IMR-90 (cell line): ENCODE measurements around the gene SUN5. TPM values are rescaled to one million over a fixed set of nuclear protein-coding genes. Genes with fewer than 3 reads are reported as not detected.

Source experiments
- ATAC-seq: fragments of 200-7000 bp; cut with Tn5 transposase; 2 replicates; pipeline ENCODE4 v1.9.1; 2020; ENCODE audit warnings: low read depth, mild to moderate bottlenecking, moderate library complexity
- BruUV-seq: library from RNA; stranded (reverse); fragments of 400-500 nt; replicated peaks from 2 replicates; lab custom pipeline; 2021; lab: Mats Ljungman, UMichigan
- CTCF ChIA-PET: fragments of 300-600 bp; formaldehyde crosslinking; extraction: SDS; loops from one replicate; lab custom pipeline; 2021; ENCODE audit warnings: antibody characterized with exemption; lab: Yijun Ruan, JAX
- POLR2A ChIA-PET: fragments of 300-600 bp; sonication (Branson Sonifier 250); formaldehyde crosslinking; loops from one replicate; lab custom pipeline; 2022; ENCODE audit warnings: antibody characterized with exemption; ENCODE audit not compliant: unreplicated experiment; lab: Charles Lee
- DNase-seq: peaks from one replicate; pipeline ENCODE4 v3.0.0; 2013
- H2AFZ ChIP-seq: replicated peaks from 2 replicates; pipeline ENCODE3; 2013; ENCODE audit warnings: low read length, mild to moderate bottlenecking; ENCODE audit not compliant: poor library complexity
- H2AK5ac ChIP-seq: 2 replicates; pipeline ENCODE4 v1.6.1; 2013; ENCODE audit warnings: low read depth, low read length, inconsistent platforms
- H2AK9ac ChIP-seq: replicated peaks from 2 replicates; pipeline ENCODE3; 2013; ENCODE audit warnings: mild to moderate bottlenecking, low read depth, low read length, moderate library complexity; ENCODE audit not compliant: poor library complexity
- H2BK120ac ChIP-seq: 2 replicates; pipeline ENCODE4 v1.6.1; 2013; ENCODE audit warnings: low read depth, low read length, inconsistent platforms
- H2BK15ac ChIP-seq: 3 replicates; pipeline ENCODE4 v1.6.1; 2013; ENCODE audit warnings: low read depth, low read length, inconsistent platforms
- H2BK20ac ChIP-seq: 2 replicates; pipeline ENCODE4 v1.6.1; 2013; ENCODE audit warnings: low read depth, mild to moderate bottlenecking, inconsistent platforms, low read length, moderate library complexity
- H2BK5ac ChIP-seq: 2 replicates; pipeline ENCODE4 v1.6.1; 2013; ENCODE audit warnings: mild to moderate bottlenecking, low read depth, low read length, inconsistent platforms; ENCODE audit not compliant: poor library complexity, severe bottlenecking
- H3K14ac ChIP-seq: replicated peaks from 2 replicates; pipeline ENCODE4 v1.6.1; 2013; ENCODE audit warnings: low read depth, low read length, inconsistent platforms
- H3K18ac ChIP-seq: 2 replicates; pipeline ENCODE4 v1.6.1; 2013; ENCODE audit warnings: low read depth, low read length, control low read depth
- H3K23ac ChIP-seq: 2 replicates; pipeline ENCODE4 v1.6.1; 2013; ENCODE audit warnings: low read depth, low read length, inconsistent platforms
- H3K27ac ChIP-seq: 2 replicates; pipeline ENCODE4 v1.5.1; 2013; ENCODE audit warnings: mild to moderate bottlenecking, control low read depth, low read length; ENCODE audit not compliant: insufficient read depth
- H3K27me3 ChIP-seq: 2 replicates; pipeline ENCODE4 v1.6.1; 2013; ENCODE audit warnings: low read length; ENCODE audit not compliant: control insufficient read depth, insufficient read depth
- H3K36me3 ChIP-seq: 2 replicates; pipeline ENCODE4 v1.6.1; 2013; ENCODE audit warnings: low read length, mixed read lengths; ENCODE audit not compliant: control insufficient read depth, insufficient read depth
- H3K4ac ChIP-seq: 2 replicates; pipeline ENCODE4 v1.6.1; 2013; ENCODE audit warnings: low read depth, low read length, inconsistent platforms
- H3K4me1 ChIP-seq: 2 replicates; pipeline ENCODE4 v1.6.1; 2013; ENCODE audit warnings: low read length, mixed read lengths; ENCODE audit not compliant: control insufficient read depth, insufficient read depth
- H3K4me2 ChIP-seq: 2 replicates; pipeline ENCODE4 v1.6.1; 2013; ENCODE audit warnings: low read depth, mild to moderate bottlenecking, control low read depth, low read length, moderate library complexity
- H3K4me3 ChIP-seq: 2 replicates; pipeline ENCODE4 v1.5.1; 2013; ENCODE audit warnings: low read depth, mild to moderate bottlenecking, control low read depth, low read length, moderate library complexity; ENCODE audit not compliant: insufficient read depth
- H3K56ac ChIP-seq: 2 replicates; pipeline ENCODE4 v1.6.1; 2013; ENCODE audit warnings: low read length, inconsistent platforms; ENCODE audit not compliant: insufficient read depth; ENCODE audit errors: extremely low read depth
- H3K79me1 ChIP-seq, 2 experiments: 2 replicates each; pipeline ENCODE4 v1.6.1; 2013; ENCODE audit warnings: low read length in 2 of 2, inconsistent platforms in 1 of 2, low read depth in 1 of 2
- H3K9ac ChIP-seq: 2 replicates; pipeline ENCODE4 v1.6.1; 2013; ENCODE audit warnings: low read depth, low read length, control low read depth
- H3K9me1 ChIP-seq: 2 replicates; pipeline ENCODE4 v1.6.1; 2013; ENCODE audit warnings: low read length, inconsistent platforms; ENCODE audit not compliant: insufficient read depth
- H3K9me3 ChIP-seq: 2 replicates; pipeline ENCODE4 v1.6.1; 2013; ENCODE audit warnings: low read length; ENCODE audit not compliant: control insufficient read depth, insufficient read depth
- H4K20me1 ChIP-seq: 2 replicates; pipeline ENCODE4 v1.6.1; 2013; ENCODE audit warnings: low read length, inconsistent platforms; ENCODE audit not compliant: insufficient read depth
- H4K5ac ChIP-seq: 2 replicates; pipeline ENCODE4 v1.6.1; 2013; ENCODE audit warnings: mild to moderate bottlenecking, low read depth, low read length, control low read depth
- H4K8ac ChIP-seq, 2 experiments: 2 replicates each; pipeline ENCODE4 v1.6.1; 2013; ENCODE audit warnings: low read depth in 2 of 2, low read length in 2 of 2, control low read depth in 1 of 2, inconsistent platforms in 1 of 2
- H4K91ac ChIP-seq: 2 replicates; pipeline ENCODE4 v1.6.1; 2013; ENCODE audit warnings: low read depth, low read length, inconsistent platforms; ENCODE audit not compliant: insufficient read depth
- BHLHE40 ChIP-seq: fragments of 150-350 bp; IDR thresholded peaks from 2 replicates; pipeline ENCODE4 v1.6.1; 2016; ENCODE audit warnings: mild to moderate bottlenecking, low read depth, low read length
- CHD1 ChIP-seq: IDR thresholded peaks from 2 replicates; pipeline ENCODE4 v1.6.1; 2012; ENCODE audit warnings: low read depth, low read length, improper control_type of control experiment
- CTCF ChIP-seq: conservative IDR thresholded peaks from 2 replicates; pipeline ENCODE4 v1.5.1; 2012; ENCODE audit warnings: mild to moderate bottlenecking, low read depth, low read length, improper control_type of control experiment
- ELK1 ChIP-seq: fragments of 150-350 bp; IDR thresholded peaks from 2 replicates; pipeline ENCODE4 v1.6.1; 2016; ENCODE audit warnings: low read depth, mild to moderate bottlenecking, low read length, moderate library complexity, borderline replicate concordance
- POLR2A ChIP-seq: IDR thresholded peaks from 2 replicates; pipeline ENCODE4 v1.6.1; 2012; ENCODE audit warnings: mild to moderate bottlenecking, low read depth, low read length
- RAD21 ChIP-seq: IDR thresholded peaks from 2 replicates; pipeline ENCODE4 v1.6.1; 2012; ENCODE audit warnings: low read length, improper control_type of control experiment
- RFX5 ChIP-seq: IDR thresholded peaks from 2 replicates; pipeline ENCODE4 v1.8.0; 2012; ENCODE audit warnings: low read depth, mild to moderate bottlenecking, low read length, moderate library complexity
- SMC3 ChIP-seq: fragments of 150-350 bp; IDR thresholded peaks from 2 replicates; pipeline ENCODE4 v1.6.1; 2016; ENCODE audit warnings: low read depth, mild to moderate bottlenecking, antibody characterized with exemption, low read length, moderate library complexity
- USF2 ChIP-seq: fragments of 150-350 bp; IDR thresholded peaks from 2 replicates; pipeline ENCODE4 v1.6.1; 2017; ENCODE audit warnings: mild to moderate bottlenecking, antibody characterized with exemption, low read length, low read depth
- WGBS, 2 experiments: methylation state at CpG; one replicate each; pipeline versions ENCODE4 v1.1.5 to v1.1.7; 2013; ENCODE audit warnings: missing lambda C conversion rate in 2 of 2; ENCODE audit not compliant: insufficient read length in 1 of 2; ENCODE audit errors: extremely low coverage in 2 of 2; 5-methylcytosine and 5-hydroxymethylcytosine counted together
- dilution Hi-C: fragments of 300-500 bp; cut with HindIII; formaldehyde crosslinking; loops from one replicate; pipeline ENCODE4 v1.14.3; 2018; ENCODE audit warnings: low sequenced_read_pairs; ENCODE audit not compliant: unreplicated experiment
- in situ Hi-C: fragments of 300-500 bp; cut with MboI; formaldehyde crosslinking; loops from 3 replicates; pipeline ENCODE4 v1.14.3; 2019; ENCODE audit warnings: low sequenced_read_pairs, inconsistent platforms, mixed read lengths
- intact Hi-C: fragments of 100-400 bp; cut with micrococcal nuclease; formaldehyde crosslinking; loops from 2 replicates; pipeline ENCODE4 v1.10.0; 2022
- polyA plus RNA-seq, 3 experiments: library from polyadenylated mRNA; depleted of rRNA; stranded (reverse); fragments of >200 nt; gene quantifications; 2 replicates each; pipeline ENCODE4 v1.2.3, GENCODE V29; 2012; ENCODE audit warnings: low replicate concordance in 1 of 3
- total RNA-seq: library from RNA; depleted of rRNA; stranded (reverse); fragments of >200 nt; gene quantifications from 2 replicates; pipeline ENCODE4 v1.2.3, GENCODE V29; 2012

SUN5 gene
- total and polyA plus RNA-seq, 2 of the 4 experiments (the other 2 are of a cell fraction): not detected

GRCh38 chr20:33031531-33031930 is 27.3 kb upstream of the SUN5 start, which contains the start of gene BPIFB6:
BPIFB6 (plus strand) TSS chr20:33031648; CDS start chr20:33031648, 0 bp downstream.
- intact Hi-C loops (no loop called here), dilution Hi-C loops (no loop called here), in situ Hi-C loops (no loop called here)
- Histone ChIP-seq H4K5ac (no peak within 1 kb of the TSS), H2AK5ac (no peak within 1 kb of the TSS), H3K9me3 (no peaks in the 10 kb centered on the region), H3K9ac (no peak within 1 kb of the TSS), H4K20me1 (no peaks in the 10 kb centered on the region), H2BK20ac (no peak within 1 kb of the TSS), H3K4ac (no peak within 1 kb of the TSS), H2BK120ac (no peak within 1 kb of the TSS), H3K27me3 (no peaks in the 10 kb centered on the region; the same call in 1 of the 2 replicates), H3K4me3 (no peak within 1 kb of the TSS), H2AK9ac (no peak within 1 kb of the TSS), H3K4me1 (no peaks in the 10 kb centered on the region), H3K18ac (no peak within 1 kb of the TSS), H2BK15ac (no peak within 1 kb of the TSS), H2AFZ (no peak within 1 kb of the TSS), H3K36me3 (no peaks in the 10 kb centered on the region), H3K79me1 (no peaks in the 10 kb centered on the region), H3K27ac (no peak within 1 kb of the TSS), H4K91ac (no peak within 1 kb of the TSS), H3K9me1 (no peaks in the 10 kb centered on the region), H3K14ac (no peak within 1 kb of the TSS), H4K8ac (no peak within 1 kb of the TSS), H3K4me2 (no peak within 1 kb of the TSS), H3K56ac (no peak within 1 kb of the TSS), H3K23ac (no peak within 1 kb of the TSS), H2BK5ac (no peak within 1 kb of the TSS)
- ChIA-PET POLR2A (no interaction called here), CTCF (no interaction called here)
- BruUV-seq: no TSS peak
- ATAC-seq: no peak
- 50% methylated on average over 1 of the region's 10 CpGs; no CpG with 5 or more reads in 1 of the 2 experiments for WGBS, 2 experiments
- no peak for DNase-seq
- TF ChIP-seq USF2 (no peak), CTCF (no peak), POLR2A (no peak), RFX5 (no peak), ELK1 (no peak), SMC3 (no peak), BHLHE40 (no peak), RAD21 (no peak), CHD1 (no peak)
